Hematopoietic multipotent progenitor cell treated with erythropoietin and hydrocortisone succinate and interleukin-3 and kit ligand, for 17 days (in vitro differentiated cells): ENCODE results near the gene S100A13.

Experiments
- DNase-seq: peaks from one replicate; pipeline ENCODE4 v3.0.0-alpha.2; 2015; ENCODE audit warnings: low spot score

The S100A13 gene

GRCh38 chr1:153571706-153572105 lies 55.6 kb downstream of the S100A13 start:
- no peak for DNase-seq

DNA sequence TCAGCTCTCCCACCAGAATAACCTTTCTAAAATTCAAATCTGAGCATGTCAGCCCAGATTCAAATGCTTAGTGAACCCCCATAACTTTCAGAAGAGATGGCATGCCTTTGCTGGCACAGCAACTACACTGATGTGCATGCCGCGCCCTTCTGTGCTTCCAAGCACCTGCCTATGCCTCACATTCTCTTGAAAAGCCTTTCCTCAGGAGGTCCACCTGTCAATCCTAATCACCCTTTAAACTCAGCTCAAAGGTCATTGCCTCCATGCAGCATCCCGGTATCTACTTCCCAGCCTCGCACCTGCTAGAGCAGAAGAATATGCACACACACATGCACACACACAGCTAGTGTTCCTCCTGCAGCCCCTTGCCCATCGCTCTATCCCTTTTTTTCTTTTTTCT lies 56.4 kb downstream of the S100A13 start:
- no peak for DNase-seq

DNA sequence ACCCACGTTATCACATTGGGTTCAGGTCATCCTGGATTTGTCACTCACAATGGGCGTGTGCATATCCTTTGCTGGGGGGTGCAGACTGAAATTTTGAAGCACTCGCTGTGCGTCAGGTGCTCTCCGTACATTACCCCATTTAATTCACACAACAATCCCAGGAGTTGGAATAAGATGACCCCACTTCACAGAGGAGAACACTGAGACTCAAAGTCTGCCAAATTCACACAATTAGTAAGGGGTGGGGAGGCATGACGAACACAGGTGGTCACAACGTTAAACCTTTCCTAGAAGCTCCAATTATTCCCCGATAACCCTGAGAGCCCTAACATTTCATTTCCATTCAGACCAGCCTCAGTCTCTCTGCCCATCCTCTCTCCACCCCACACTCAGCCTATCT lies 57.8 kb downstream of the S100A13 start:
- no peak for DNase-seq
